GM23338 (cell line): ENCODE results near the gene FUT3. TPM values are rescaled to one million over a fixed set of nuclear protein-coding genes. Genes with fewer than 3 reads are reported as not detected.

Experiments
- ATAC-seq: fragments of 200-7000 bp; cut with Tn5 transposase; 3 replicates; pipeline ENCODE4 v1.9.1; 2020
- DNase-seq: peaks from one replicate; pipeline ENCODE4 v3.0.0-alpha.2; 2015; ENCODE audit warnings: low spot score
- H2AFZ ChIP-seq: fragments of 200-600 bp; sonication (generic); 2 replicates; pipeline ENCODE4 v1.8.0; 2016; ENCODE audit warnings: antibody characterized with exemption, mild to moderate bottlenecking, moderate library complexity
- H3F3A ChIP-seq: fragments of 200-600 bp; sonication (generic); replicated peaks from 2 replicates; pipeline ENCODE4 v1.8.0; 2017; ENCODE audit warnings: antibody characterized with exemption, mixed run types, low read depth
- H3K27ac ChIP-seq: fragments of 200-600 bp; sonication (generic); 2 replicates; pipeline ENCODE4 v1.6.1; 2016; ENCODE audit warnings: low read depth
- H3K27me3 ChIP-seq: fragments of 200-600 bp; sonication (generic); 2 replicates; pipeline ENCODE4 v1.8.0; 2016; ENCODE audit warnings: mild to moderate bottlenecking, mixed run types, moderate library complexity; ENCODE audit not compliant: insufficient read depth
- H3K36me3 ChIP-seq: fragments of 200-600 bp; sonication (generic); 2 replicates; pipeline ENCODE4 v1.8.0; 2016; ENCODE audit warnings: mild to moderate bottlenecking; ENCODE audit not compliant: insufficient read depth
- H3K4me1 ChIP-seq: fragments of 200-600 bp; sonication (generic); 2 replicates; pipeline ENCODE4 v1.8.0; 2016; ENCODE audit warnings: mild to moderate bottlenecking, moderate library complexity; ENCODE audit not compliant: insufficient read depth
- H3K4me2 ChIP-seq: fragments of 200-600 bp; sonication (generic); 2 replicates; pipeline ENCODE4 v1.7.1; 2017; ENCODE audit warnings: mixed run types
- H3K4me3 ChIP-seq: fragments of 200-600 bp; sonication (generic); 2 replicates; pipeline ENCODE4 v1.6.1; 2016; ENCODE audit warnings: mixed run types
- H3K79me2 ChIP-seq: fragments of 200-600 bp; sonication (generic); replicated peaks from 2 replicates; pipeline ENCODE4 v1.8.0; 2017; ENCODE audit warnings: mild to moderate bottlenecking; ENCODE audit not compliant: insufficient read depth
- H3K9me2 ChIP-seq: fragments of 200-600 bp; sonication (generic); 2 replicates; pipeline ENCODE4 v1.8.0; 2017; ENCODE audit not compliant: insufficient read depth
- H4K20me1 ChIP-seq: fragments of 200-600 bp; sonication (generic); replicated peaks from 2 replicates; pipeline ENCODE4 v1.8.0; 2017; ENCODE audit warnings: mild to moderate bottlenecking; ENCODE audit not compliant: insufficient read depth
- H3K27ac Mint-ChIP-seq: 2 replicates; pipeline ENCODE4 v1.8.0; 2020; ENCODE audit warnings: inconsistent platforms, mild to moderate bottlenecking, moderate library complexity, mixed read lengths
- H3K27me3 Mint-ChIP-seq: 3 replicates; pipeline ENCODE4 v1.8.0; 2022; ENCODE audit warnings: low read depth, mild to moderate bottlenecking, moderate library complexity, mixed read lengths, inconsistent platforms; ENCODE audit not compliant: insufficient read depth, poor library complexity
- H3K36me3 Mint-ChIP-seq: 3 replicates; pipeline ENCODE4 v1.8.0; 2021; ENCODE audit warnings: low read depth, mild to moderate bottlenecking, inconsistent platforms, moderate library complexity, mixed read lengths
- H3K4me1 Mint-ChIP-seq: 3 replicates; pipeline ENCODE4 v1.8.0; 2020; ENCODE audit warnings: mild to moderate bottlenecking, inconsistent platforms, mixed read lengths
- H3K4me3 Mint-ChIP-seq: 3 replicates; pipeline ENCODE4 v1.8.0; 2021; ENCODE audit warnings: moderate library complexity, mild to moderate bottlenecking, inconsistent platforms, mixed read lengths
- H3K9me3 Mint-ChIP-seq: 3 replicates; pipeline ENCODE4 v1.8.0; 2020; ENCODE audit warnings: moderate library complexity, mild to moderate bottlenecking, inconsistent platforms, mixed read lengths
- CREB1 ChIP-seq: fragments of 250-450 bp; sonication (Bioruptor Pico); IDR thresholded peaks from 2 replicates; pipeline ENCODE4 v1.5.0; 2020; ENCODE audit warnings: low read depth, mild to moderate bottlenecking, moderate library complexity
- ETS1 ChIP-seq: IDR thresholded peaks from 2 replicates; pipeline ENCODE4 v1.6.1; 2016; ENCODE audit warnings: antibody characterized with exemption
- EZH2 ChIP-seq: fragments of 200-600 bp; sonication (generic); IDR thresholded peaks from one replicate; pipeline ENCODE4 v1.8.0; 2017; ENCODE audit warnings: antibody characterized with exemption, mild to moderate bottlenecking, low read depth; ENCODE audit not compliant: unreplicated experiment
- EZH2phosphoT487 ChIP-seq: fragments of 200-600 bp; sonication (generic); IDR thresholded peaks from one replicate; pipeline ENCODE4 v1.8.1; 2018; ENCODE audit warnings: antibody characterized with exemption; ENCODE audit not compliant: unreplicated experiment
- JUNB ChIP-seq: IDR thresholded peaks from one replicate; pipeline ENCODE4 v1.6.1; 2016; ENCODE audit warnings: antibody characterized with exemption; ENCODE audit not compliant: unreplicated experiment
- NANOG ChIP-seq: IDR thresholded peaks from 2 replicates; pipeline ENCODE4 v1.6.1; 2016; ENCODE audit warnings: antibody characterized with exemption, borderline replicate concordance
- POLR2AphosphoS5 ChIP-seq: IDR thresholded peaks from 2 replicates; pipeline ENCODE4 v1.6.1; 2016; ENCODE audit warnings: antibody characterized with exemption, low read depth
- REST ChIP-seq: IDR thresholded peaks from one replicate; pipeline ENCODE4 v1.6.1; 2018; ENCODE audit warnings: antibody characterized with exemption; ENCODE audit not compliant: unreplicated experiment
- STAT1 ChIP-seq: IDR thresholded peaks from one replicate; pipeline ENCODE4 v1.6.1; 2016; ENCODE audit warnings: antibody characterized with exemption; ENCODE audit not compliant: unreplicated experiment
- ZNF331 ChIP-seq: fragments of 250-450 bp; sonication (Bioruptor Pico); IDR thresholded peaks from 2 replicates; pipeline ENCODE4 v1.5.0; 2020; ENCODE audit warnings: low read depth, mild to moderate bottlenecking, moderate library complexity
- ZNF462 ChIP-seq: fragments of 250-450 bp; sonication (Bioruptor Pico); IDR thresholded peaks from 2 replicates; pipeline ENCODE4 v1.5.0; 2020; ENCODE audit warnings: mild to moderate bottlenecking, moderate library complexity
- polyA plus RNA-seq: library from polyadenylated mRNA; unstranded; fragments of >200 nt; fragmentation: Nextera tagmentation; extraction: Ambion mirVana; gene quantifications from 2 replicates; pipeline ENCODE4 v1.2.1, GENCODE V29; 2016
- total RNA-seq: library from RNA; depleted of rRNA; stranded (reverse); fragments of >200 nt; shearing (Covaris generic); gene quantifications from 2 replicates; pipeline ENCODE4 v1.2.3, GENCODE V29; 2014
- TF ChIP-seq, protein P1 (sequence below), 2 experiments: fragments of 200-600 bp in 1 of 2; sonication (generic) in 1 of 2; conservative IDR thresholded peaks; 2 replicates each; pipeline versions ENCODE4 v1.5.1 to v1.6.1; 2016 to 2017; ENCODE audit warnings: antibody characterized with exemption in 2 of 2, low read depth in 2 of 2, mild to moderate bottlenecking in 2 of 2, moderate library complexity in 1 of 2

The FUT3 gene
- total and polyA plus RNA-seq, 2 experiments from 2014 or later, result 0.45 TPM; not detected in 1

DNA sequence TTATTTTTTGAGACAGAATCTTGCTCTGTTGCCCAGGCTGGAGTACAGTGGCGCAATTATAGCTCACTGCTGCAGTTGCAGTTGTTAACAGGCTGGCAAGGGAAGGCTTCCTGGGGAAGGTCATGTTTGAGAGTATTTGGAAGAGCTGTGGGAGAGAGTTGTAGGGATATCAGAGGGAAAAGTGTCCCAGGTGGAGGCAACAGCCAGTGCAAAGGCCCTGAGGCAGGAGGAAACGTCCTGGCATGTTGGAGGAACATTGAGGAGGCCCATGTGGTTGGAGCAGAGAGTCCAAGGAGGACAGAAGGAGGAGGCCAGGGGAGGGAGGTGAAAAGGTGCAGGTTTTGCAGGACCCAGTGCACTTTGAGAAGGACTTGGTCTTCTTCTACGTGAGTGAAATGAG is 58.1 kb downstream of the FUT3 start:
- peaks cover 5% of the 10 kb centered on the region; the same call in 1 of the 2 replicates for H3K36me3 ChIP-seq
- no peak overlapping the region for H3K4me2 ChIP-seq
- TF ChIP-seq, protein P1, sequence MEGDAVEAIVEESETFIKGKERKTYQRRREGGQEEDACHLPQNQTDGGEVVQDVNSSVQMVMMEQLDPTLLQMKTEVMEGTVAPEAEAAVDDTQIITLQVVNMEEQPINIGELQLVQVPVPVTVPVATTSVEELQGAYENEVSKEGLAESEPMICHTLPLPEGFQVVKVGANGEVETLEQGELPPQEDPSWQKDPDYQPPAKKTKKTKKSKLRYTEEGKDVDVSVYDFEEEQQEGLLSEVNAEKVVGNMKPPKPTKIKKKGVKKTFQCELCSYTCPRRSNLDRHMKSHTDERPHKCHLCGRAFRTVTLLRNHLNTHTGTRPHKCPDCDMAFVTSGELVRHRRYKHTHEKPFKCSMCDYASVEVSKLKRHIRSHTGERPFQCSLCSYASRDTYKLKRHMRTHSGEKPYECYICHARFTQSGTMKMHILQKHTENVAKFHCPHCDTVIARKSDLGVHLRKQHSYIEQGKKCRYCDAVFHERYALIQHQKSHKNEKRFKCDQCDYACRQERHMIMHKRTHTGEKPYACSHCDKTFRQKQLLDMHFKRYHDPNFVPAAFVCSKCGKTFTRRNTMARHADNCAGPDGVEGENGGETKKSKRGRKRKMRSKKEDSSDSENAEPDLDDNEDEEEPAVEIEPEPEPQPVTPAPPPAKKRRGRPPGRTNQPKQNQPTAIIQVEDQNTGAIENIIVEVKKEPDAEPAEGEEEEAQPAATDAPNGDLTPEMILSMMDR (conservative IDR thresholded peaks at IDR 0.05; ENCODE audit: low read depth in 2 of 2), result no peak
- TF ChIP-seq EZH2 (no peak), ZNF331 (CRISPR knock-in tag) (no peak), ZNF462 (CRISPR knock-in tag) (no peak), POLR2AphosphoS5 (no peak), STAT1 (no peak), EZH2phosphoT487 (no peak), JUNB (no peak), ETS1 (no peak), REST (no peak), NANOG (no peak), CREB1 (no peak)
- no peak overlapping the region for H3K4me3 Mint-ChIP-seq
- H3K4me3 ChIP-seq, result no peak overlapping the region
- no peaks in the 10 kb centered on the region for H3K27me3 ChIP-seq
- H3K27ac Mint-ChIP-seq, result no peak overlapping the region
- H3K4me1 Mint-ChIP-seq, result peaks cover 5% of the 10 kb centered on the region
- H3F3A ChIP-seq, result no peaks in the 10 kb centered on the region
- DNase-seq (no peak), ATAC-seq (no peak)
- no peak overlapping the region for H3K27ac ChIP-seq
- no peaks in the 10 kb centered on the region for H3K9me2 ChIP-seq
- no peaks in the 10 kb centered on the region; the same call in 1 of the 3 replicates for H3K9me3 Mint-ChIP-seq
- H3K36me3 Mint-ChIP-seq, result peaks cover 21% of the 10 kb centered on the region
- no peaks in the 10 kb centered on the region; the same call in 1 of the 2 replicates for H4K20me1 ChIP-seq
- no peak overlapping the region for H2AFZ ChIP-seq
- no peaks in the 10 kb centered on the region for H3K4me1 ChIP-seq
- H3K27me3 Mint-ChIP-seq, result peaks cover 18% of the 10 kb centered on the region
- H3K79me2 ChIP-seq, result no peaks in the 10 kb centered on the region
